Measurements from ENCODE around the gene ARHGAP45. TPM values are rescaled to one million over a fixed set of nuclear protein-coding genes. Genes with fewer than 3 reads are reported as not detected.

Gene ARHGAP45
- total RNA-seq, 4 donors from 2014 or later: 17.8 to 28.3 (median 21.2) TPM

GRCh38 chr19:1129535-1129934 is 62.6 kb downstream of the ARHGAP45 start:
- Histone ChIP-seq H3K4me3 (peak overlapping the region in 1 of 4 donors; percentile 80), H3K27me3 (no peaks in the 10 kb centered on the region), H3K4me1 (peaks cover 35 to 78% (median 77%) of the 10 kb centered on the region in 4 donors), H3K9me3 (no peaks in the 10 kb centered on the region), H3K36me3 (peaks cover 5 to 50% (median 35%) of the 10 kb centered on the region in 4 donors), H3K27ac (replicated peaks in 1 of 4) (no peak overlapping the region)
- TF ChIP-seq EP300 (IDR thresholded peaks at IDR 0.05) (no peak), CTCF (IDR thresholded peaks at IDR 0.05) (no peak), POLR2AphosphoS5 (IDR thresholded peaks at IDR 0.05) (no peak), POLR2A (IDR thresholded peaks at IDR 0.05; ENCODE audit: low read depth) (no peak)
- DNase-seq (ENCODE audit: extremely low spot score): no peak
- intact Hi-C loops (cut with DNase I): no loop called here
- WGBS: 100% methylated on average over 3 of the region's 18 CpGs

GRCh38 chr19:1130771-1131717 is 64.1 kb downstream of the ARHGAP45 start:
- Histone ChIP-seq H3K27ac (replicated peaks in 1 of 4) (peak overlapping the region; percentile 84 to 94 (median 85)), H3K36me3 (peaks cover 5 to 42% (median 22%) of the 10 kb centered on the region in 4 donors), H3K4me1 (peaks cover 49 to 89% (median 87%) of the 10 kb centered on the region in 4 donors), H3K27me3 (no peaks in the 10 kb centered on the region), H3K9me3 (no peaks in the 10 kb centered on the region), H3K4me3 (peak overlapping the region; percentile 63 to 80 (median 69))
- no peak for DNase-seq (ENCODE audit: extremely low spot score)
- 53% methylated on average over 15 of the region's 22 CpGs for WGBS
- intact Hi-C loops (cut with DNase I): no loop called here
- TF ChIP-seq EP300 (IDR thresholded peaks at IDR 0.05) (no peak), POLR2AphosphoS5 (IDR thresholded peaks at IDR 0.05) (no peak), CTCF (IDR thresholded peaks at IDR 0.05) (no peak), POLR2A (IDR thresholded peaks at IDR 0.05; ENCODE audit: low read depth) (no peak)

GRCh38 chr19:1131718-1132551 is 65.0 kb downstream of the ARHGAP45 start:
- TF ChIP-seq CTCF (IDR thresholded peaks at IDR 0.05): peak; percentile 4 to 30 (median 7)
- TF ChIP-seq EP300 (IDR thresholded peaks at IDR 0.05): peak; percentile 97
- peak; percentile 73 for TF ChIP-seq POLR2AphosphoS5 (IDR thresholded peaks at IDR 0.05)
- no peak for TF ChIP-seq POLR2A (IDR thresholded peaks at IDR 0.05; ENCODE audit: low read depth)
- intact Hi-C loops (cut with DNase I): no loop called here
- DNase-seq (ENCODE audit: extremely low spot score): peak; percentile 98
- Histone ChIP-seq H3K36me3 (peaks cover 0 to 36% (median 13%) of the 10 kb centered on the region in 4 donors), H3K4me3 (peak overlapping the region; percentile 63 to 80 (median 69)), H3K27me3 (no peaks in the 10 kb centered on the region), H3K4me1 (peaks cover 58 to 95% (median 87%) of the 10 kb centered on the region in 4 donors), H3K9me3 (no peaks in the 10 kb centered on the region), H3K27ac (replicated peaks in 1 of 4) (peak overlapping the region; percentile 84 to 94 (median 85))
- 4% methylated on average over 9 of the region's 64 CpGs for WGBS

GRCh38 chr19:1132552-1133383 is 65.8 kb downstream of the ARHGAP45 start:
- no peak for DNase-seq (ENCODE audit: extremely low spot score)
- Histone ChIP-seq H3K27me3 (no peaks in the 10 kb centered on the region), H3K36me3 (peaks cover 0 to 28% (median 5%) of the 10 kb centered on the region in 4 donors), H3K27ac (replicated peaks in 1 of 4) (peak overlapping the region; percentile 84 to 94 (median 85)), H3K4me1 (peaks cover 58 to 91% (median 83%) of the 10 kb centered on the region in 4 donors), H3K9me3 (no peaks in the 10 kb centered on the region), H3K4me3 (peak overlapping the region; percentile 63 to 80 (median 69))
- 87% methylated on average over 15 of the region's 48 CpGs for WGBS
- intact Hi-C loops (cut with DNase I): no loop called here
- TF ChIP-seq POLR2A (IDR thresholded peaks at IDR 0.05; ENCODE audit: low read depth) (no peak), CTCF (IDR thresholded peaks at IDR 0.05) (no peak), POLR2AphosphoS5 (IDR thresholded peaks at IDR 0.05) (no peak), EP300 (IDR thresholded peaks at IDR 0.05) (no peak)
